ENCODE results near the gene LBH.
A peak's percentile ranks its signal among the peaks of the same experiment; 100 is the strongest.

The LBH gene

GRCh38 chr2:30235859-30236535 lies 4.7 kb downstream of the LBH start:
- DNase-seq, result no peak

- no peak for DNase-seq
Observed at GRCh38 chr2:30236591-30237238, 5.4 kb downstream of the LBH start.

GRCh38 chr2:30237239-30237965 lies 6.1 kb downstream of the LBH start:
- no peak for DNase-seq

GRCh38 chr2:30237966-30238800 lies 6.8 kb downstream of the LBH start:
- no peak for DNase-seq

- DNase-seq, result peak; percentile 6 to 12
Observed at GRCh38 chr2:30239308-30239985, 8.1 kb downstream of the LBH start.

GRCh38 chr2:30239986-30240752 lies 8.8 kb downstream of the LBH start:
- DNase-seq, result no peak

GRCh38 chr2:30243231-30243630 lies 11.9 kb downstream of the LBH start:
- no peak for DNase-seq

- no peak for DNase-seq
Observed at GRCh38 chr2:30245364-30245763, 14.0 kb downstream of the LBH start.

GRCh38 chr2:30248791-30249190 lies 17.5 kb downstream of the LBH start:
- no peak for DNase-seq

- DNase-seq, result no peak
Observed at GRCh38 chr2:30249354-30249753, 18.0 kb downstream of the LBH start.

GRCh38 chr2:30250421-30250820 lies 19.1 kb downstream of the LBH start:
- DNase-seq, result no peak

- no peak for DNase-seq
Observed at GRCh38 chr2:30252723-30253701, 21.7 kb downstream of the LBH start.

GRCh38 chr2:30253873-30254684 lies 22.7 kb downstream of the LBH start:
- no peak for DNase-seq

GRCh38 chr2:30254685-30255001 lies 23.3 kb downstream of the LBH start:
- DNase-seq, result no peak

GRCh38 chr2:30255026-30255425 lies 23.7 kb downstream of the LBH start:
- no peak for DNase-seq

GRCh38 chr2:30255466-30256408 lies 24.4 kb downstream of the LBH start:
- DNase-seq, result no peak

- DNase-seq, result no peak
Observed at GRCh38 chr2:30257266-30258214, 26.2 kb downstream of the LBH start.
